Activated B cell treated with CpG ODN at 0.5 μM for 24 hours (primary cell): ENCODE measurements around the gene PSMA4. TPM values are rescaled to one million over a fixed set of nuclear protein-coding genes. Genes with fewer than 3 reads are reported as not detected.
A peak's percentile ranks its signal among the peaks of the same experiment; 100 is the strongest.
"Not testable (repeated sequence)": the region's sequence is repeated elsewhere in the genome, so short reads cannot be mapped to it uniquely, and the experiment has no call there.

Experiments
- ATAC-seq: fragments of 200-7000 bp; cut with Tn5 transposase; one replicate; pipeline ENCODE4 v1.10.0; 2021; ENCODE audit warnings: low read depth, mild to moderate bottlenecking, moderate library complexity
- CTCF ChIA-PET: fragments of 350-600 bp; sonication (Branson Sonifier 250); formaldehyde crosslinking; loops from one replicate; lab custom pipeline; 2021; ENCODE audit warnings: antibody characterized with exemption; lab: Charles Lee
- POLR2A ChIA-PET: fragments of 350-600 bp; sonication (Branson Sonifier 250); formaldehyde crosslinking; loops from one replicate; lab custom pipeline; 2021; ENCODE audit warnings: antibody characterized with exemption; lab: Charles Lee
- DNase-seq: peaks from one replicate; pipeline ENCODE4 v3.0.0; 2022
- H3K27ac Mint-ChIP-seq: one replicate; pipeline ENCODE4 v1.8.0; 2020; ENCODE audit warnings: mixed read lengths
- H3K27me3 Mint-ChIP-seq: one replicate; pipeline ENCODE4 v1.8.0; 2021; ENCODE audit warnings: mixed read lengths
- H3K36me3 Mint-ChIP-seq: one replicate; pipeline ENCODE4 v1.8.0; 2021; ENCODE audit warnings: low read depth, mixed read lengths
- H3K4me1 Mint-ChIP-seq: one replicate; pipeline ENCODE4 v1.8.0; 2021; ENCODE audit warnings: mixed read lengths
- H3K4me3 Mint-ChIP-seq: one replicate; pipeline ENCODE4 v1.8.0; 2020; ENCODE audit warnings: mild to moderate bottlenecking, mixed read lengths
- H3K9me3 Mint-ChIP-seq: one replicate; pipeline ENCODE4 v1.8.0; 2020; ENCODE audit warnings: mixed read lengths
- intact Hi-C: fragments of 100-400 bp; cut with micrococcal nuclease; formaldehyde crosslinking; loops from one replicate; pipeline ENCODE4 v1.15.1; 2024
- total RNA-seq: library from RNA; stranded (reverse); gene quantifications from 2 replicates; pipeline ENCODE4 v1.2.3, GENCODE V29; 2022
- TF ChIP-seq, protein P1 (sequence below): fragments of 200-600 bp; IDR thresholded peaks from one replicate; pipeline ENCODE4 v1.8.0; 2022; ENCODE audit warnings: antibody characterized with exemption, mild to moderate bottlenecking

Gene PSMA4
- total RNA-seq, 1 donor from 2014 or later = 178 TPM

DNA sequence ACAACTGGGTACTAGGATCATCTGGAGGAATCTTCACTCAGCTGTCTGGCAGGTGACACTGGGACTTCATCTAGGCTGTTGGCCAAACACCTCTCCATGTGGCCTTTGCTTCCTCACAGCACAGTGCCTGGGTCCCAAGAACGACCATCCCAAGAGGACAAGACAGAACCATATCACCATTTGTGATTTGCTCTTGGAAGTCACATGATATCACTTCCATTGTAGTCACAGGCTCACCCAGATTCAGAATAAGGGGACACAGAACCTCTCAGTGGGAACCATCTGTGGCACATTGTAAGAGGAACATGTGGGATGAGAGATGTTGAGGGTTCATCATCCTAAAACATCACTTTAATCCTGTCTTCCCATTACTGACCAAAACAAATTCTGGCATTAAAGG is 1.9 kb upstream of the PSMA4 start:
- no peak for ATAC-seq
- intact Hi-C loops = no loop called here
- POLR2A ChIA-PET = interaction anchor here (0.8 kb wide), 1 partner anchor 240 kb away, joined by 3 read pairs; no protein-coding TSS in a partner anchor
- H3K36me3 Mint-ChIP-seq = peaks cover 29% of the 10 kb centered on the region
- TF ChIP-seq, protein P1, sequence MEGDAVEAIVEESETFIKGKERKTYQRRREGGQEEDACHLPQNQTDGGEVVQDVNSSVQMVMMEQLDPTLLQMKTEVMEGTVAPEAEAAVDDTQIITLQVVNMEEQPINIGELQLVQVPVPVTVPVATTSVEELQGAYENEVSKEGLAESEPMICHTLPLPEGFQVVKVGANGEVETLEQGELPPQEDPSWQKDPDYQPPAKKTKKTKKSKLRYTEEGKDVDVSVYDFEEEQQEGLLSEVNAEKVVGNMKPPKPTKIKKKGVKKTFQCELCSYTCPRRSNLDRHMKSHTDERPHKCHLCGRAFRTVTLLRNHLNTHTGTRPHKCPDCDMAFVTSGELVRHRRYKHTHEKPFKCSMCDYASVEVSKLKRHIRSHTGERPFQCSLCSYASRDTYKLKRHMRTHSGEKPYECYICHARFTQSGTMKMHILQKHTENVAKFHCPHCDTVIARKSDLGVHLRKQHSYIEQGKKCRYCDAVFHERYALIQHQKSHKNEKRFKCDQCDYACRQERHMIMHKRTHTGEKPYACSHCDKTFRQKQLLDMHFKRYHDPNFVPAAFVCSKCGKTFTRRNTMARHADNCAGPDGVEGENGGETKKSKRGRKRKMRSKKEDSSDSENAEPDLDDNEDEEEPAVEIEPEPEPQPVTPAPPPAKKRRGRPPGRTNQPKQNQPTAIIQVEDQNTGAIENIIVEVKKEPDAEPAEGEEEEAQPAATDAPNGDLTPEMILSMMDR = no peak
- peaks cover 24% of the 10 kb centered on the region for H3K4me1 Mint-ChIP-seq
- H3K4me3 Mint-ChIP-seq = peak overlapping the region; percentile 58
- no peaks in the 10 kb centered on the region for H3K9me3 Mint-ChIP-seq
- no peak overlapping the region for H3K27ac Mint-ChIP-seq
- CTCF ChIA-PET = no interaction called here
- DNase-seq = no peak
- no peaks in the 10 kb centered on the region for H3K27me3 Mint-ChIP-seq

DNA sequence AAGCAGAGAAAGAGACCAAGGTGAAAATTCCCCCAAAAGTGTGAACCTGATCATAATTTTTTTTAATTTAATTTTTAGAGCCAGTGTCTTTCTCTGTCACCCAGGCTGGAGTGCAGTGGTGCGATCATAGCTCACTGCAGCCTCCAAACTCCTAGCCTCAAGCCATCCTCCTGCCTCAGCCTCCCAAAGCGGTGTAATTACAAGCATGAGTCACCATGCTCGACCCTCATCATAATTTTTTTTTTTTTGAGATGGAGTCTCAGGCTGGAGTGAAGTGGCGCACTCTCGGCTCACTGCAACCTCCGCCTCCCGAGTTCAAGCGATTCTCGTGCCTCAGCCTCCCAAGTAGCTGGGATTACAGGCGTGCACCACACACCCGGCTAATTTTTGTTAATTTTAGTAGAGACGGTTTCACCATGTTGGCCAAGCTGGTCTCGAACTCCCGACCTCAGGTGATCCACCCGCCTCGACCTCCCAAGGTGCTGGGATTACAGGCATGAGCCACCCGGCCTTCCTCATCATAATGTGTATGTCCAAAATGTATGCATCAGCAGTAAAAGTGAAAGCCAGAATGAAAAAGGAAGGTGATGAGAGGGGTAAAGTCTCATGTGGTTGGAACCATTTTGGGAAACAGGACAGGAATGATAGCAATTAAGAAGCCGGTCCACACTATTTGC is 642 bp upstream of the PSMA4 start:
- ATAC-seq, DNase-seq, H3K9me3 Mint-ChIP-seq, H3K27me3 Mint-ChIP-seq: not testable (repeated sequence)
- CTCF ChIA-PET = interaction anchor here (0.9 to 1.6 kb wide), 2 partner anchors 26 to 432 kb away, joined by 3 to 6 read pairs; partner anchors contain the start of gene CHRNA5
- intact Hi-C loops = loop anchor here (1.0 to 5.0 kb wide), 4 partner anchors 26 to 333 kb away; partner anchors contain the start of genes CHRNA5, HYKK, IREB2 and MORF4L1
- Mint-ChIP-seq H3K4me1 (peaks cover 24% of the 10 kb centered on the region), H3K4me3 (peak overlapping the region; percentile 98), H3K27ac (peak overlapping the region; percentile 99), H3K36me3 (peaks cover 37% of the 10 kb centered on the region)
- POLR2A ChIA-PET = interaction anchor here (0.6 to 4.4 kb wide), 19 partner anchors 10 to 772 kb away, joined by 3 to 57 read pairs (median 4); partner anchors contain the start of genes CHRNA5, CTSH, DNAJA4 and HYKK

DNA sequence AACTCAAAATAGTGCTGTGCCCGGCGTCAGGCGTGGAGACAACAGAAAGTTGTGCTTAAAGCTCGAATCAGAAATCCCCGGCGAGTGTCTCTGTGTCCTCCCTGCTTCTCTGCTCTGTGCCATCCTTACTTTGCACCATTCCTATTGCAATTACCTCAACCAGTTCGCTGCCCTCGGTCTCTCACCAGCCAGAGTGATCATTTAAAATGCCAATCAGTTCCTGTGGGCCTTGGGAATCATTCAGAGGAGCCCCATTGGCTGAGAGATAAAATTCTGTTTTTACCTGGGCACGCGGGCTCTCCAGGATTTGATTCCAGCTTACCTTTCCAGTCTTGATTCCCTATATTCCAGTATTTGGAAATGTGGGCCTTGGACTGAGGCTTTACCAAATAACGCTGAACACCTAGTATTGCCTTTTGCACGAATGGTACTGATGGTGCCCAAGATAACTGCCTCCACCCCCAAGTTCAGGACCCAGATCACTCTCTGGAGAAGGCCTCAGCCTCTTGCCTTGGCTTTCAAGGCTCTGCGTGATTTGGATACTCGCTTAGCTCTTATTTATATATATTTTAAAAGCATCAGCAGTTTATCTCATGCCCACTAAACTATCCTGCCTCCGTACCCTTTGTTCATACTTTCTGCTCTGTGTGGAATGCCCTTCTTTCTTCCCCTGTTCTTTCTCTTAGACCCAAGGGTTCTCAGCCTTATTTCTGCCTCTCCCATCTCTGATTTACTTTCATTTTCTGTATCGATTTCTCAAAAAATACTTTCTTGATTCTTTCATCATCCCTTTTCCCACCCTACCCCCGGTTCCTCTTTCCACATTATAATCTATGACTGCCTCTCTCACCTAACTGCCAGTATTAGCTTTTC is 863 bp downstream of the PSMA4 start:
- intact Hi-C loops = loop anchor here (1.0 to 5.0 kb wide), 4 partner anchors 24 to 331 kb away; partner anchors contain the start of genes CHRNA5, HYKK, IREB2 and MORF4L1
- no peak for ATAC-seq
- Mint-ChIP-seq H3K4me3 (peak overlapping the region; percentile 98), H3K27ac (peak overlapping the region; percentile 99), H3K9me3 (no peaks in the 10 kb centered on the region), H3K27me3 (no peaks in the 10 kb centered on the region), H3K36me3 (peaks cover 50% of the 10 kb centered on the region), H3K4me1 (peaks cover 24% of the 10 kb centered on the region)
- no peak for DNase-seq
- ChIA-PET CTCF (interaction anchor here (1.6 kb wide), 1 partner anchor 24 kb away, joined by 6 read pairs; the partner anchor contains the start of gene CHRNA5), POLR2A (interaction anchor here (0.6 to 4.4 kb wide), 12 partner anchors 8 to 393 kb away, joined by 3 to 57 read pairs (median 8); partner anchors contain the start of genes CHRNA5, HYKK, IREB2 and MORF4L1)
- TF ChIP-seq, protein P1 = no peak

DNA sequence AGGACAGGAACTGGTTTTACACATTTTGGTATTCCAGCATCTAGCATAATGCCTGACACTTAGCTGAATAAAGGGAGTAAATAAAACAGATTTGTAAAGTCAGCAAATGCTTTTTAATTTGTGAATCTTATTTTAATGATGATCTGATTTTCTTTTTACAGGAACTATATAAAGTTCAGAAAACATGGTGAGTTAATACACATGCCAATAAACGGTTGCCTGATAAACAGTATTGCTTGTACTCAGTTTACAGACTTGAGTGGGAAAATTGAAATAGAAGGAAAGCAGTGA is 1.4 kb downstream of the PSMA4 start:
- Mint-ChIP-seq H3K36me3 (peaks cover 56% of the 10 kb centered on the region), H3K27me3 (no peaks in the 10 kb centered on the region), H3K27ac (peak overlapping the region; percentile 99), H3K9me3 (no peaks in the 10 kb centered on the region), H3K4me3 (peak overlapping the region; percentile 98), H3K4me1 (peaks cover 24% of the 10 kb centered on the region)
- ATAC-seq = no peak
- no peak for DNase-seq
- TF ChIP-seq, protein P1 = no peak
- intact Hi-C loops = loop anchor here (2.0 to 5.0 kb wide), 2 partner anchors 35 to 331 kb away; partner anchors contain the start of genes HYKK and MORF4L1
- POLR2A ChIA-PET = interaction anchor here (2.6 to 4.4 kb wide), 3 partner anchors 23 to 103 kb away, joined by 10 to 57 read pairs (median 50); partner anchors contain the start of genes CHRNA5 and IREB2
- CTCF ChIA-PET = no interaction called here

DNA sequence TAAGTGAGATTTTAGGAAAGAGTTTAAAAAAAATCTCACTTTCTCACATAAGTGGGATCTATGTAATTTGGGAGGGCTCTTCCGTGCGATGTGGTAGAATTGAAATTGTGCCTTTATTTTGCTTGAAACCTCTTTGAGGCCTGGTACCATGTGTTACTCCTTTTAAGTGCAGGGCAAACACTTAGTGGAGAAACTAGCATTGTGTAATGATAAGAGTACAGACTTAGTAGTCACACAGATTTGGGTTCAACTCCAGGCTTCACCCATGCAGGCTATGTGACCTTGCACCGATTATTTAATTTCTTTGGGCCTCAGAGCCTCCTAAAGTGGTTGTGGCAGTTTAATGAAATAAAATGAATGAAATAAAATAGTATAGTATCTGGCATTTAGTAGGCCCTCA is 2.4 kb downstream of the PSMA4 start:
- no peaks in the 10 kb centered on the region for H3K27me3 Mint-ChIP-seq
- H3K4me1 Mint-ChIP-seq = peaks cover 24% of the 10 kb centered on the region
- no peaks in the 10 kb centered on the region for H3K9me3 Mint-ChIP-seq
- peak overlapping the region; percentile 11 for H3K4me3 Mint-ChIP-seq
- TF ChIP-seq, protein P1 = no peak
- no peak for ATAC-seq
- POLR2A ChIA-PET = interaction anchor here (0.6 to 4.4 kb wide), 3 partner anchors 22 to 105 kb away, joined by 5 to 57 read pairs (median 6); partner anchors contain the start of gene CHRNA5
- intact Hi-C loops = loop anchor here (5.0 kb wide), 1 partner anchor 330 kb away; the partner anchor contains the start of gene MORF4L1
- CTCF ChIA-PET = no interaction called here
- peaks cover 66% of the 10 kb centered on the region for H3K36me3 Mint-ChIP-seq
- DNase-seq = no peak
- H3K27ac Mint-ChIP-seq = peak overlapping the region; percentile 7
